ENCODE results near the gene ABHD5. TPM values are rescaled to one million over a fixed set of nuclear protein-coding genes. Genes with fewer than 3 reads are reported as not detected.

ABHD5 gene
- total RNA-seq, 1 donor from 2014 or later, result 8.1 TPM

DNA sequence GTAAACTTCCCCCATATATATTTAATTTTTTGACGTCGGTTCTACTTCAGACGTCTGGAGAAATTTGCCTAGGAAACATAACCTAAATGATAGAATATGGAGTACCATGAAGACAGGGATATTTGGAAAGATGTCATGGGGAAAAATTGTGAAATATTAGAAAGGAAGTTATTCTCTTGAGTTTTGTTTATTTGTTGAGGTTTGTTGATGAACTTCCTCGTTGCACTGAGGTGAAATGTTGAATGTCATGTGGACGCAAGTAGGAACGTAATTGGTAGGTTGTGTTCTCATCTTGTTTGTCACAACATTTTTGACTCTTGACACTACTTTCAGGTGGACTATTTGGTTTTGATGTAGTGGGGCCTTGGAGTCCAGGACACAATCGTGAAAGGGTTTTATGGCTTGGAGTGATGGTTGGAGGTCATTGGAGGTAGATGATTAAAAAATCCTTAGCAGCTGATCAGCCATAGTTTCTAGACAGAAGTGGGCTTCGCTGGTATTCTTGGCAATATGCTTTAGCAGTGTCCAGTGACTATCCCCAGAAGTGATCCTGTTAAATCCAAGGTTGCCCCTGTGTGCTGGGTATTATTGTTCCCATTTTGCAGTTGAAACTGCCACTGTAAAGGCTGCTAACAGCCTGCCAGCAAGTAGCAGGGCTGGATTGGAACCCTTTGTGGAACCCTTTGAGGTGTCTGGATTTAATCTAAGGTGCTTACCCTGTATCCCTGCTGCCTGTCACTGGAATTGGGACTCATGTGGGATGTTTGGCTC, 1.5 kb downstream of the ABHD5 start:
- no peak overlapping the region for H3K27ac Mint-ChIP-seq (ENCODE audit: unreplicated experiment)

GRCh38 chr3:43692971-43693370, 2.2 kb downstream of the ABHD5 start:
- no peak for TF ChIP-seq CTCF (IDR thresholded peaks at IDR 0.05; ENCODE audit: partially characterized antibody, unreplicated experiment)
- H3K27me3 Mint-ChIP-seq (ENCODE audit: unreplicated experiment), result peaks cover 2% of the 10 kb centered on the region
- peaks cover 5% of the 10 kb centered on the region for H3K4me1 Mint-ChIP-seq (ENCODE audit: low read depth, unreplicated experiment)
- peaks cover 4% of the 10 kb centered on the region for H3K9me3 Mint-ChIP-seq (ENCODE audit: unreplicated experiment)
- no peak for DNase-seq
- no peak overlapping the region for H3K4me3 Mint-ChIP-seq (ENCODE audit: unreplicated experiment)
- no peaks in the 10 kb centered on the region for H3K36me3 Mint-ChIP-seq (ENCODE audit: unreplicated experiment)
- no peak overlapping the region for H3K27ac Mint-ChIP-seq (ENCODE audit: unreplicated experiment)

More for the DNA sequence above, 1.5 kb downstream of the ABHD5 start:
- Mint-ChIP-seq H3K9me3 (ENCODE audit: unreplicated experiment) (peaks cover 4% of the 10 kb centered on the region), H3K27me3 (ENCODE audit: unreplicated experiment) (peaks cover 2% of the 10 kb centered on the region), H3K4me3 (ENCODE audit: unreplicated experiment) (peak overlapping the region; percentile 85), H3K4me1 (ENCODE audit: low read depth, unreplicated experiment) (peaks cover 5% of the 10 kb centered on the region), H3K36me3 (ENCODE audit: unreplicated experiment) (no peaks in the 10 kb centered on the region)
- no peak for TF ChIP-seq CTCF (IDR thresholded peaks at IDR 0.05; ENCODE audit: partially characterized antibody, unreplicated experiment)
- no peak for DNase-seq

- Mint-ChIP-seq H3K27ac (ENCODE audit: unreplicated experiment) (no peak overlapping the region), H3K4me1 (ENCODE audit: low read depth, unreplicated experiment) (peaks cover 5% of the 10 kb centered on the region), H3K27me3 (ENCODE audit: unreplicated experiment) (peaks cover 2% of the 10 kb centered on the region), H3K4me3 (ENCODE audit: unreplicated experiment) (no peak overlapping the region), H3K36me3 (ENCODE audit: unreplicated experiment) (no peaks in the 10 kb centered on the region), H3K9me3 (ENCODE audit: unreplicated experiment) (peaks cover 4% of the 10 kb centered on the region)
- DNase-seq, result no peak
- TF ChIP-seq CTCF (IDR thresholded peaks at IDR 0.05; ENCODE audit: partially characterized antibody, unreplicated experiment), result no peak
Measured at GRCh38 chr3:43693594-43693993, 2.9 kb downstream of the ABHD5 start.

DNA sequence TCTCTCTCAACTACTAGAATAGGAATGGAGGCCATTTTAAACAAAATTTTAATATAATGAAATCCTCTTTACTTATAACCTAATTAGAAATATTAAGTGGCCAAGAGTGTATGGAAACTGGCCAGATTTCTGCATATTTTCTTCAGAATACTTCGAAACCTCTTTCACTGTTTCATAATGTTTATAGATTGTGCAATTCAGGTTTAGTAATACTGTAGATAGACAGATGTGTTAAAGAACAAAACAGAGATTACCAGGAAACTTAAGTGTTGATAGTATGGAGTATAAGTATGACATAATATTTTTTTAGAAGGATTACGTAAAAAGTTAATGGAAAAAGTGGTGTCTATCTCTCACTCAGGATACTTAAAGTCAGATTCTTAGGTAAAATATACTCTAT, 4.7 kb downstream of the ABHD5 start:
- Mint-ChIP-seq H3K9me3 (ENCODE audit: unreplicated experiment) (no peaks in the 10 kb centered on the region), H3K4me3 (ENCODE audit: unreplicated experiment) (no peak overlapping the region), H3K4me1 (ENCODE audit: low read depth, unreplicated experiment) (peaks cover 3% of the 10 kb centered on the region), H3K27ac (ENCODE audit: unreplicated experiment) (no peak overlapping the region), H3K36me3 (ENCODE audit: unreplicated experiment) (no peaks in the 10 kb centered on the region), H3K27me3 (ENCODE audit: unreplicated experiment) (peaks cover 2% of the 10 kb centered on the region)
- no peak for TF ChIP-seq CTCF (IDR thresholded peaks at IDR 0.05; ENCODE audit: partially characterized antibody, unreplicated experiment)
- DNase-seq, result no peak

GRCh38 chr3:43695863-43696262, 5.1 kb downstream of the ABHD5 start:
- no peaks in the 10 kb centered on the region for H3K9me3 Mint-ChIP-seq (ENCODE audit: unreplicated experiment)
- no peak for TF ChIP-seq CTCF (IDR thresholded peaks at IDR 0.05; ENCODE audit: partially characterized antibody, unreplicated experiment)
- no peak for DNase-seq
- H3K4me3 Mint-ChIP-seq (ENCODE audit: unreplicated experiment), result no peak overlapping the region
- peaks cover 2% of the 10 kb centered on the region for H3K27me3 Mint-ChIP-seq (ENCODE audit: unreplicated experiment)
- no peak overlapping the region for H3K27ac Mint-ChIP-seq (ENCODE audit: unreplicated experiment)
- peaks cover 3% of the 10 kb centered on the region for H3K4me1 Mint-ChIP-seq (ENCODE audit: low read depth, unreplicated experiment)
- H3K36me3 Mint-ChIP-seq (ENCODE audit: unreplicated experiment), result no peaks in the 10 kb centered on the region

All from glutamatergic neuron (in vitro differentiated cells).